B cell (primary cell): Measurements from ENCODE around the gene IDS.

Experiments used
- EZH2 ChIP-seq: IDR thresholded peaks from 2 replicates; pipeline ENCODE4 v1.6.1; 2012; ENCODE audit warnings: borderline replicate concordance, low read depth, mild to moderate bottlenecking, moderate library complexity, low read length; ENCODE audit not compliant: insufficient read depth, poor library complexity, severe bottlenecking
- TF ChIP-seq, protein P1 (sequence below): fragments of 200-600 bp; IDR thresholded peaks from one replicate; pipeline ENCODE4 v1.8.0; 2022; ENCODE audit warnings: antibody characterized with exemption, mild to moderate bottlenecking

GRCh38 chrX:149493567-149494562 lies 11.2 kb downstream of the IDS start:
- TF ChIP-seq, protein P1, sequence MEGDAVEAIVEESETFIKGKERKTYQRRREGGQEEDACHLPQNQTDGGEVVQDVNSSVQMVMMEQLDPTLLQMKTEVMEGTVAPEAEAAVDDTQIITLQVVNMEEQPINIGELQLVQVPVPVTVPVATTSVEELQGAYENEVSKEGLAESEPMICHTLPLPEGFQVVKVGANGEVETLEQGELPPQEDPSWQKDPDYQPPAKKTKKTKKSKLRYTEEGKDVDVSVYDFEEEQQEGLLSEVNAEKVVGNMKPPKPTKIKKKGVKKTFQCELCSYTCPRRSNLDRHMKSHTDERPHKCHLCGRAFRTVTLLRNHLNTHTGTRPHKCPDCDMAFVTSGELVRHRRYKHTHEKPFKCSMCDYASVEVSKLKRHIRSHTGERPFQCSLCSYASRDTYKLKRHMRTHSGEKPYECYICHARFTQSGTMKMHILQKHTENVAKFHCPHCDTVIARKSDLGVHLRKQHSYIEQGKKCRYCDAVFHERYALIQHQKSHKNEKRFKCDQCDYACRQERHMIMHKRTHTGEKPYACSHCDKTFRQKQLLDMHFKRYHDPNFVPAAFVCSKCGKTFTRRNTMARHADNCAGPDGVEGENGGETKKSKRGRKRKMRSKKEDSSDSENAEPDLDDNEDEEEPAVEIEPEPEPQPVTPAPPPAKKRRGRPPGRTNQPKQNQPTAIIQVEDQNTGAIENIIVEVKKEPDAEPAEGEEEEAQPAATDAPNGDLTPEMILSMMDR = no peak
- TF ChIP-seq EZH2 = no peak
